H1 (cell line): ENCODE results near the gene GADD45A. TPM values are rescaled to one million over a fixed set of nuclear protein-coding genes. Genes with fewer than 3 reads are reported as not detected.
"Not testable (repeated sequence)": the region's sequence is repeated elsewhere in the genome, so short reads cannot be mapped to it uniquely, and the experiment has no call there.

Experiments
- CTCF ChIA-PET: fragments of 300-600 bp; sonication (Branson Sonifier 250); formaldehyde crosslinking; loops from one replicate; lab custom pipeline; 2021; ENCODE audit not compliant: partially characterized antibody; lab: Charles Lee
- POLR2A ChIA-PET: fragments of 300-600 bp; sonication (Branson Sonifier 250); formaldehyde crosslinking; loops from one replicate; lab custom pipeline; 2021; ENCODE audit warnings: inconsistent platforms; ENCODE audit not compliant: partially characterized antibody; lab: Charles Lee
- DNase-seq, 2 experiments: peaks; one replicate each; pipeline versions ENCODE4 v3.0.0 to v3.0.0-alpha.2; 2010 to 2022; ENCODE audit warnings: low spot score in 2 of 2, low read depth in 1 of 2, mixed read lengths in 1 of 2
- FAIRE-seq: peaks from 2 replicates; lab custom pipeline; 2011; peaks lifted over from hg19 to GRCh38; lab: Jason Lieb, UNC
- H2AFZ ChIP-seq: 2 replicates; pipeline ENCODE4 v1.8.1; 2012; ENCODE audit warnings: low read length, inconsistent platforms
- H2AK5ac ChIP-seq: 2 replicates; pipeline ENCODE4 v1.6.1; 2013; ENCODE audit warnings: low read depth, low read length
- H2BK120ac ChIP-seq: replicated peaks from 2 replicates; pipeline ENCODE3; 2013; ENCODE audit warnings: low read depth, low read length, inconsistent platforms
- H2BK12ac ChIP-seq: 2 replicates; pipeline ENCODE4 v1.6.1; 2013; ENCODE audit warnings: low read depth, low read length
- H2BK15ac ChIP-seq: 2 replicates; pipeline ENCODE4 v1.6.1; 2013; ENCODE audit warnings: low read length
- H2BK20ac ChIP-seq: 2 replicates; pipeline ENCODE4 v1.6.1; 2013; ENCODE audit warnings: low read length
- H2BK5ac ChIP-seq: 2 replicates; pipeline ENCODE4 v1.6.1; 2013; ENCODE audit warnings: low read depth, low read length
- H3K14ac ChIP-seq: 2 replicates; pipeline ENCODE4 v1.6.1; 2013; ENCODE audit warnings: inconsistent platforms; ENCODE audit not compliant: insufficient read length
- H3K18ac ChIP-seq: 2 replicates; pipeline ENCODE4 v1.6.1; 2013; ENCODE audit warnings: low read length; ENCODE audit errors: extremely low read depth
- H3K23ac ChIP-seq: 2 replicates; pipeline ENCODE4 v1.6.1; 2013; ENCODE audit warnings: inconsistent platforms; ENCODE audit not compliant: insufficient read length
- H3K23me2 ChIP-seq: 2 replicates; pipeline ENCODE4 v1.6.1; 2013; ENCODE audit warnings: low read depth, low read length
- H3K27ac ChIP-seq: 2 replicates; pipeline ENCODE4 v1.6.1; 2011; ENCODE audit warnings: low read depth, low read length, inconsistent platforms
- H3K27me3 ChIP-seq, 4 experiments: replicated peaks in 1 of 4; 1 replicate in 1 of 4; 2 replicates in 3 of 4; pipeline versions ENCODE4 v1.6.1 to v1.8.1; 2011 to 2013; ENCODE audit warnings: low read length in 3 of 4, mild to moderate bottlenecking in 3 of 4, inconsistent platforms in 2 of 4, mixed read lengths in 2 of 4, moderate library complexity in 1 of 4; ENCODE audit not compliant: control insufficient read depth in 3 of 4, insufficient read depth in 3 of 4; ENCODE audit errors: extremely low read depth in 1 of 4
- H3K36me3 ChIP-seq, 4 experiments: 2 replicates each; pipeline versions ENCODE4 v1.6.1 to v1.8.1; 2011 to 2013; ENCODE audit warnings: mild to moderate bottlenecking in 4 of 4, low read length in 3 of 4, moderate library complexity in 2 of 4, control low read depth in 1 of 4, inconsistent platforms in 1 of 4; ENCODE audit not compliant: insufficient read depth in 4 of 4, control insufficient read depth in 2 of 4
- H3K4ac ChIP-seq: replicated peaks from 2 replicates; pipeline ENCODE3; 2013; ENCODE audit warnings: low read length, low read depth, mixed read lengths, inconsistent platforms; ENCODE audit not compliant: insufficient read length
- H3K4me1 ChIP-seq, 4 experiments: replicated peaks in 1 of 4; 1 replicate in 1 of 4; 2 replicates in 3 of 4; pipeline versions ENCODE4 v1.6.1 to v1.8.1; 2011 to 2013; ENCODE audit warnings: low read length in 3 of 4, inconsistent platforms in 2 of 4, mixed read lengths in 1 of 4; ENCODE audit not compliant: insufficient read depth in 4 of 4, control insufficient read depth in 3 of 4
- H3K4me2 ChIP-seq, 2 experiments: 2 replicates each; pipeline versions ENCODE4 v1.6.1 to v1.8.1; 2011 to 2013; ENCODE audit warnings: low read depth in 2 of 2, low read length in 2 of 2, control low read depth in 1 of 2, inconsistent platforms in 1 of 2, mild to moderate bottlenecking in 1 of 2; ENCODE audit not compliant: insufficient read depth in 1 of 2
- H3K4me3 ChIP-seq, 4 experiments: fragments of 200-600, 300-600 bp in 1 of 4; sonication (generic), shearing (Covaris generic), sonication (Bioruptor Twin) in 1 of 4; 2 replicates each; pipeline versions ENCODE4 v1.5.1 to v1.8.1; 2011 to 2016; ENCODE audit warnings: low read length in 4 of 4, low read depth in 3 of 4, control low read depth in 2 of 4, inconsistent platforms in 2 of 4, mild to moderate bottlenecking in 2 of 4, mixed read lengths in 1 of 4, moderate library complexity in 1 of 4; ENCODE audit not compliant: insufficient read depth in 2 of 4; ENCODE audit errors: extremely low read depth in 1 of 4
- H3K56ac ChIP-seq: replicated peaks from 2 replicates; pipeline ENCODE3; 2013; ENCODE audit warnings: low read depth, mild to moderate bottlenecking, mixed read lengths, low read length, inconsistent platforms; ENCODE audit not compliant: insufficient read length
- H3K79me1 ChIP-seq: 2 replicates; pipeline ENCODE4 v1.6.1; 2013; ENCODE audit warnings: low read depth, low read length, control low read depth
- H3K79me2 ChIP-seq, 2 experiments: 2 replicates each; pipeline versions ENCODE4 v1.6.1 to v1.8.1; 2012 to 2013; ENCODE audit warnings: low read length in 2 of 2, mild to moderate bottlenecking in 2 of 2, inconsistent platforms in 1 of 2; ENCODE audit not compliant: insufficient read depth in 2 of 2, control insufficient read depth in 1 of 2
- H3K9ac ChIP-seq, 4 experiments: replicated peaks in 1 of 4; 1 replicate in 1 of 4; 2 replicates in 3 of 4; pipeline versions ENCODE4 v1.6.1 to v1.8.1; 2011 to 2013; ENCODE audit warnings: low read depth in 3 of 4, low read length in 3 of 4, control low read depth in 2 of 4, mild to moderate bottlenecking in 2 of 4, moderate library complexity in 2 of 4, inconsistent platforms in 1 of 4; ENCODE audit errors: extremely low read depth in 1 of 4
- H3K9me3 ChIP-seq, 2 experiments: 2 replicates each; pipeline versions ENCODE4 v1.6.1 to v1.8.1; 2012 to 2013; ENCODE audit warnings: mild to moderate bottlenecking in 2 of 2, moderate library complexity in 2 of 2, control low read depth in 1 of 2, inconsistent platforms in 1 of 2, low read depth in 1 of 2, low read length in 1 of 2, mixed read lengths in 1 of 2; ENCODE audit not compliant: insufficient read depth in 2 of 2
- H4K20me1 ChIP-seq, 2 experiments: replicated peaks in 1 of 2; 2 replicates each; pipeline versions ENCODE3 to v1.8.1; 2011 to 2013; ENCODE audit warnings: inconsistent platforms in 2 of 2, low read length in 2 of 2, mild to moderate bottlenecking in 1 of 2; ENCODE audit not compliant: insufficient read depth in 2 of 2, control insufficient read depth in 1 of 2
- H4K5ac ChIP-seq: 2 replicates; pipeline ENCODE4 v1.6.1; 2013; ENCODE audit warnings: low read length, low read depth, mixed read lengths, inconsistent platforms; ENCODE audit not compliant: insufficient read length
- H4K8ac ChIP-seq: 2 replicates; pipeline ENCODE4 v1.8.0; 2013; ENCODE audit warnings: mild to moderate bottlenecking, moderate library complexity, low read length, inconsistent platforms; ENCODE audit not compliant: insufficient read depth; ENCODE audit errors: extremely low read depth
- H4K91ac ChIP-seq: replicated peaks from 2 replicates; pipeline ENCODE3; 2013; ENCODE audit warnings: low read length, mixed read lengths, inconsistent platforms; ENCODE audit not compliant: insufficient read length
- polyA plus RNA-seq, 7 experiments: library from polyadenylated mRNA; depleted of rRNA in 3 of 7; stranded (reverse) in 5 of 7; unstranded in 2 of 7; fragments of >200 nt in 5 of 7; fragments of 200-250 nt in 2 of 7; gene quantifications; 1 replicate in 5 of 7; 2 replicates in 1 of 7; 4 replicates in 1 of 7; pipeline versions ENCODE4 v1.2.1 to v1.2.3, GENCODE V29; 2011 to 2013; ENCODE audit warnings: missing spikeins in 2 of 7, mixed read lengths in 2 of 7
- total RNA-seq: library from RNA; stranded (reverse); fragmentation: NEBNext Ultra II Directional; extraction: Animal tissue kit (Norgen Biotek cat#: 25700); gene quantifications from 2 replicates; pipeline ENCODE4 v1.2.1, GENCODE V29; 2021

GADD45A gene
- total and polyA plus RNA-seq, 2 of the 8 experiments (the other 6 are each of a cell fraction or from before 2014, with no cell fraction given) = 7.6 to 15.6 TPM

DNA sequence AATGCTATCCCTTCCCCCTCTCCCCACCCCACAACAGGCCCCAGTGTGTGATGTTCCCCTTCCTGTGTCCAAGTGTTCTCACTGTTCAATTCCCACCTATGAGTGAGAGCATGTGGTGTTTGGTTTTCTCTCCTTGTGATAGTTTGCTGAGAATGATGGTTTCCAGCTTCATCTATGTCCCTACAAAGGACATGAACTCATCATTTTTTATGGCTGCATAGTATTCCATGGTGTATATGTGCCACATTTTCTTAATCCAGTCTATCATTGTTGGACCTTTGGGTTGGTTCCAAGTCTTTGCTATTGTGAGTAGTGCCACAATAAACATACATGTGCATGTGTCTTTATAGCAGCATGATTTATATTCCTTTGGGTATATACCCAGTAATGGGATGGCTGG is 19.7 kb upstream of the GADD45A start:
- H4K20me1 ChIP-seq, H3K4me1 ChIP-seq, H4K8ac ChIP-seq, H4K91ac ChIP-seq, H3K18ac ChIP-seq, DNase-seq, H3K9ac ChIP-seq, H2AK5ac ChIP-seq, H3K9me3 ChIP-seq, H2BK15ac ChIP-seq, H3K4me3 ChIP-seq, H2BK20ac ChIP-seq, H3K4me2 ChIP-seq, H3K56ac ChIP-seq, H3K79me2 ChIP-seq, H3K36me3 ChIP-seq, H3K27me3 ChIP-seq, H3K79me1 ChIP-seq, CTCF ChIA-PET, H3K4ac ChIP-seq, H3K23me2 ChIP-seq, H4K5ac ChIP-seq, H2BK12ac ChIP-seq, H2AFZ ChIP-seq, FAIRE-seq, H3K27ac ChIP-seq, H2BK120ac ChIP-seq, POLR2A ChIA-PET, H3K14ac ChIP-seq, H3K23ac ChIP-seq, H2BK5ac ChIP-seq: not testable (repeated sequence)
